ENCODE results near the gene LRGUK.

Gene LRGUK

GRCh38 chr7:134180376-134180775 lies 53.2 kb downstream of the LRGUK start:
- H3K4me1 ChIP-seq: no peaks in the 10 kb centered on the region
- no peaks in the 10 kb centered on the region for H3K36me3 ChIP-seq
- H3K4me3 ChIP-seq: no peak overlapping the region
- H3K9ac ChIP-seq: no peak overlapping the region
- no peaks in the 10 kb centered on the region for H3K9me3 ChIP-seq
- H4K20me1 ChIP-seq: no peaks in the 10 kb centered on the region
- H3K4me2 ChIP-seq: no peak overlapping the region
- H3K27ac ChIP-seq: no peak overlapping the region
- no peaks in the 10 kb centered on the region for H3K27me3 ChIP-seq
- no peak for TF ChIP-seq Cebpa-rat (IDR thresholded peaks at IDR 0.05)

GRCh38 chr7:134182078-134182477 lies 54.9 kb downstream of the LRGUK start:
- no peak overlapping the region for H3K4me3 ChIP-seq
- no peak overlapping the region for H3K9ac ChIP-seq
- H3K27me3 ChIP-seq: no peaks in the 10 kb centered on the region
- H3K27ac ChIP-seq: no peak overlapping the region
- no peaks in the 10 kb centered on the region for H3K4me1 ChIP-seq
- H3K9me3 ChIP-seq: no peaks in the 10 kb centered on the region
- H3K4me2 ChIP-seq: no peak overlapping the region
- no peaks in the 10 kb centered on the region for H3K36me3 ChIP-seq
- H4K20me1 ChIP-seq: no peaks in the 10 kb centered on the region
- TF ChIP-seq Cebpa-rat (IDR thresholded peaks at IDR 0.05): no peak

GRCh38 chr7:134184767-134185166 lies 57.6 kb downstream of the LRGUK start:
- Histone ChIP-seq H3K4me2 (no peak overlapping the region), H3K36me3 (no peaks in the 10 kb centered on the region), H3K27me3 (no peaks in the 10 kb centered on the region), H3K4me3 (no peak overlapping the region), H3K27ac (no peak overlapping the region), H4K20me1 (no peaks in the 10 kb centered on the region), H3K9me3 (no peaks in the 10 kb centered on the region), H3K9ac (no peak overlapping the region), H3K4me1 (no peaks in the 10 kb centered on the region)
- no peak for TF ChIP-seq Cebpa-rat (IDR thresholded peaks at IDR 0.05)

GRCh38 chr7:134186027-134186426 lies 58.9 kb downstream of the LRGUK start:
- no peaks in the 10 kb centered on the region for H3K4me1 ChIP-seq
- H3K27me3 ChIP-seq: no peaks in the 10 kb centered on the region
- H3K36me3 ChIP-seq: no peaks in the 10 kb centered on the region
- H3K4me2 ChIP-seq: no peak overlapping the region
- TF ChIP-seq Cebpa-rat (IDR thresholded peaks at IDR 0.05): no peak
- H3K9ac ChIP-seq: no peak overlapping the region
- no peak overlapping the region for H3K27ac ChIP-seq
- no peaks in the 10 kb centered on the region for H3K9me3 ChIP-seq
- H4K20me1 ChIP-seq: no peaks in the 10 kb centered on the region
- no peak overlapping the region for H3K4me3 ChIP-seq

- Histone ChIP-seq H3K9ac (no peak overlapping the region), H3K4me1 (no peaks in the 10 kb centered on the region)
Measured at GRCh38 chr7:134186801-134187200, 59.7 kb downstream of the LRGUK start.

GRCh38 chr7:134187893-134188292 lies 60.8 kb downstream of the LRGUK start:
- TF ChIP-seq Cebpa-rat (IDR thresholded peaks at IDR 0.05): no peak
- no peaks in the 10 kb centered on the region for H3K9me3 ChIP-seq
- H3K27ac ChIP-seq: no peak overlapping the region

More at GRCh38 chr7:134186801-134187200, 59.7 kb downstream of the LRGUK start:
- no peaks in the 10 kb centered on the region for H4K20me1 ChIP-seq
- H3K27ac ChIP-seq: no peak overlapping the region
- H3K36me3 ChIP-seq: no peaks in the 10 kb centered on the region
- H3K9me3 ChIP-seq: no peaks in the 10 kb centered on the region
- no peak overlapping the region for H3K4me2 ChIP-seq
- TF ChIP-seq Cebpa-rat (IDR thresholded peaks at IDR 0.05): no peak
- no peak overlapping the region for H3K4me3 ChIP-seq
- H3K27me3 ChIP-seq: no peaks in the 10 kb centered on the region

GRCh38 chr7:134188311-134188710 lies 61.2 kb downstream of the LRGUK start:
- Histone ChIP-seq H3K36me3 (no peaks in the 10 kb centered on the region), H3K27ac (no peak overlapping the region), H4K20me1 (no peaks in the 10 kb centered on the region), H3K4me2 (no peak overlapping the region), H3K4me3 (no peak overlapping the region), H3K9me3 (no peaks in the 10 kb centered on the region), H3K9ac (no peak overlapping the region), H3K27me3 (no peaks in the 10 kb centered on the region), H3K4me1 (no peaks in the 10 kb centered on the region)
- TF ChIP-seq Cebpa-rat (IDR thresholded peaks at IDR 0.05): no peak

More at GRCh38 chr7:134187893-134188292, 60.8 kb downstream of the LRGUK start:
- Histone ChIP-seq H3K9ac (no peak overlapping the region), H3K4me2 (no peak overlapping the region), H3K4me3 (no peak overlapping the region), H3K27me3 (no peaks in the 10 kb centered on the region), H3K36me3 (no peaks in the 10 kb centered on the region), H3K4me1 (no peaks in the 10 kb centered on the region), H4K20me1 (no peaks in the 10 kb centered on the region)

GRCh38 chr7:134189559-134189958 lies 62.4 kb downstream of the LRGUK start:
- no peak overlapping the region for H3K4me2 ChIP-seq
- no peaks in the 10 kb centered on the region for H3K27me3 ChIP-seq
- H3K36me3 ChIP-seq: no peaks in the 10 kb centered on the region
- H3K9ac ChIP-seq: no peak overlapping the region
- H3K4me1 ChIP-seq: no peaks in the 10 kb centered on the region
- TF ChIP-seq Cebpa-rat (IDR thresholded peaks at IDR 0.05): no peak
- no peak overlapping the region for H3K4me3 ChIP-seq
- no peak overlapping the region for H3K27ac ChIP-seq
- H4K20me1 ChIP-seq: no peaks in the 10 kb centered on the region
- H3K9me3 ChIP-seq: no peaks in the 10 kb centered on the region

GRCh38 chr7:134191876-134192275 lies 64.7 kb downstream of the LRGUK start:
- Histone ChIP-seq H3K9me3 (no peaks in the 10 kb centered on the region), H3K9ac (no peak overlapping the region), H3K4me3 (no peak overlapping the region), H4K20me1 (no peaks in the 10 kb centered on the region), H3K4me1 (no peaks in the 10 kb centered on the region), H3K4me2 (no peak overlapping the region), H3K27ac (no peak overlapping the region), H3K36me3 (no peaks in the 10 kb centered on the region), H3K27me3 (no peaks in the 10 kb centered on the region)
- TF ChIP-seq Cebpa-rat (IDR thresholded peaks at IDR 0.05): no peak

GRCh38 chr7:134193240-134193639 lies 66.1 kb downstream of the LRGUK start:
- H3K27me3 ChIP-seq: no peaks in the 10 kb centered on the region
- no peak overlapping the region for H3K4me2 ChIP-seq
- H3K4me1 ChIP-seq: no peaks in the 10 kb centered on the region
- H3K4me3 ChIP-seq: no peak overlapping the region
- no peak overlapping the region for H3K27ac ChIP-seq
- no peaks in the 10 kb centered on the region for H3K36me3 ChIP-seq
- no peaks in the 10 kb centered on the region for H3K9me3 ChIP-seq
- no peak overlapping the region for H3K9ac ChIP-seq
- no peak for TF ChIP-seq Cebpa-rat (IDR thresholded peaks at IDR 0.05)
- H4K20me1 ChIP-seq: no peaks in the 10 kb centered on the region

GRCh38 chr7:134195252-134195651 lies 68.1 kb downstream of the LRGUK start:
- no peak for TF ChIP-seq Cebpa-rat (IDR thresholded peaks at IDR 0.05)
- no peaks in the 10 kb centered on the region for H3K9me3 ChIP-seq
- H3K9ac ChIP-seq: no peak overlapping the region
- H3K4me1 ChIP-seq: no peaks in the 10 kb centered on the region
- no peak overlapping the region for H3K27ac ChIP-seq
- H3K4me3 ChIP-seq: no peak overlapping the region
- no peaks in the 10 kb centered on the region for H3K27me3 ChIP-seq
- no peak overlapping the region for H3K4me2 ChIP-seq
- H3K36me3 ChIP-seq: no peaks in the 10 kb centered on the region
- no peaks in the 10 kb centered on the region for H4K20me1 ChIP-seq
